IgD-negative memory B cell (primary cell): ENCODE measurements around the gene DYNLT5. TPM values are rescaled to one million over a fixed set of nuclear protein-coding genes. Genes with fewer than 3 reads are reported as not detected.
"Not testable (repeated sequence)": the region's sequence is repeated elsewhere in the genome, so short reads cannot be mapped to it uniquely, and the experiment has no call there.

Experiments
- H3K27ac Mint-ChIP-seq, 3 donors: one replicate each; pipeline ENCODE4 v1.8.0; 2020 to 2022; ENCODE audit warnings: mild to moderate bottlenecking in 3 of 3, mixed read lengths in 3 of 3, moderate library complexity in 1 of 3
- H3K27me3 Mint-ChIP-seq: one replicate; pipeline ENCODE4 v1.8.0; 2021; ENCODE audit warnings: mixed read lengths
- H3K36me3 Mint-ChIP-seq: one replicate; pipeline ENCODE4 v1.8.0; 2020; ENCODE audit warnings: mild to moderate bottlenecking, mixed read lengths
- H3K4me1 Mint-ChIP-seq, 3 donors: one replicate each; pipeline ENCODE4 v1.8.0; 2020 to 2022; ENCODE audit warnings: mixed read lengths in 3 of 3, mild to moderate bottlenecking in 1 of 3
- H3K4me3 Mint-ChIP-seq, 4 donors: one replicate each; pipeline ENCODE4 v1.8.0; 2020 to 2022; ENCODE audit warnings: mild to moderate bottlenecking in 4 of 4, mixed read lengths in 4 of 4, moderate library complexity in 3 of 4
- H3K9me3 Mint-ChIP-seq, 3 donors: one replicate each; pipeline ENCODE4 v1.8.0; 2020 to 2021; ENCODE audit warnings: mixed read lengths in 3 of 3, mild to moderate bottlenecking in 1 of 3
- polyA plus RNA-seq: library from polyadenylated mRNA; unstranded; fragments of 300-500 nt; fragmentation: Illumina TruSeq; gene quantifications from one replicate; pipeline ENCODE4 v1.2.3, GENCODE V29; 2021

The DYNLT5 gene, protein sequence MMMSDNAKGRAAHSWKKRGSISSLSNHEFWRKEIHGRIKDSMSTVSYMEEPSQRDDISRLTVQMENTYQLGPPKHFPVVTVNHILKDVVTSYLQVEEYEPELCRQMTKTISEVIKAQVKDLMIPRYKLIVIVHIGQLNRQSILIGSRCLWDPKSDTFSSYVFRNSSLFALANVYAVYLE
- not detected for polyA plus RNA-seq

GRCh38 chr1:66752000-66752592 is at the start of gene DYNLT5:
TSS of gene DYNLT5 (plus strand) at chr1:66752459. CDS start at chr1:66754659, 2,200 bp downstream.
- Mint-ChIP-seq H3K9me3 (no peaks in the 10 kb centered on the region), H3K27ac (no peak within 1 kb of the TSS), H3K4me1 (peaks cover 0 to 5% (median 0%) of the 10 kb centered on the region in 3 donors), H3K27me3 (peaks cover 25% of the 10 kb centered on the region), H3K4me3 (peak within 1 kb of the TSS in 2 of 4 donors; percentile 19 to 27), H3K36me3 (no peaks in the 10 kb centered on the region)

GRCh38 chr1:66704177-66704875 is 47.9 kb upstream of the DYNLT5 start:
- H3K9me3 Mint-ChIP-seq, result no peaks in the 10 kb centered on the region
- H3K27ac Mint-ChIP-seq, result no peak overlapping the region
- no peaks in the 10 kb centered on the region for H3K36me3 Mint-ChIP-seq
- no peak overlapping the region for H3K4me3 Mint-ChIP-seq
- H3K4me1 Mint-ChIP-seq, result no peaks in the 10 kb centered on the region
- H3K27me3 Mint-ChIP-seq, result peaks cover 3% of the 10 kb centered on the region

GRCh38 chr1:66705110-66705509 is 47.1 kb upstream of the DYNLT5 start:
- Mint-ChIP-seq H3K4me1 (no peaks in the 10 kb centered on the region), H3K27me3 (peaks cover 2% of the 10 kb centered on the region), H3K36me3 (no peaks in the 10 kb centered on the region), H3K9me3 (no peaks in the 10 kb centered on the region), H3K27ac (no peak overlapping the region), H3K4me3 (peak overlapping the region in 1 of 4 donors; percentile 11)

GRCh38 chr1:66711420-66711819 is 40.8 kb upstream of the DYNLT5 start:
- no peak overlapping the region for H3K27ac Mint-ChIP-seq
- H3K9me3 Mint-ChIP-seq, result no peaks in the 10 kb centered on the region
- H3K4me3 Mint-ChIP-seq, result no peak overlapping the region
- H3K36me3 Mint-ChIP-seq, result no peaks in the 10 kb centered on the region
- peaks cover 7% of the 10 kb centered on the region for H3K27me3 Mint-ChIP-seq
- H3K4me1 Mint-ChIP-seq, result no peaks in the 10 kb centered on the region

DNA sequence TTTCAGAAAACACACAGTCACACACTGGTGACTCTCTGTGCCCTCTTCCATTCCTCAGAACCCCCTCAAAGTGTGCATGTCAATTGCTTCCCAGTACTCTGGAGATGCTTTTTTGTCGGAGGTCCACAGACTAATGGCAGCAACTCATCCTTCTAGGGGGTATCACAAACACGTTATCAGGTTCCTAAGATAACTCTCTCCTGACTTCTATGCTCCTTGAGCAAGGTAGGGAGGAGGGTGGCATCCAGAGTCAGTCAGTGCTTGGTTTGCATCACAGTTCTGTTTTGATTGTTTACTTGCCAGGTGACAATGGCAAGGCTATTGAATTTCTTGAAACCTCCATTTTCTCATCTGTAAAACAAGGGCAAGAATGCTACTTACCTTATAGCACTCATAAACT is 39.4 kb upstream of the DYNLT5 start:
- Mint-ChIP-seq H3K27me3 (peaks cover 7% of the 10 kb centered on the region), H3K4me3 (no peak overlapping the region), H3K36me3 (no peaks in the 10 kb centered on the region), H3K4me1 (no peaks in the 10 kb centered on the region), H3K9me3 (no peaks in the 10 kb centered on the region), H3K27ac (no peak overlapping the region)

DNA sequence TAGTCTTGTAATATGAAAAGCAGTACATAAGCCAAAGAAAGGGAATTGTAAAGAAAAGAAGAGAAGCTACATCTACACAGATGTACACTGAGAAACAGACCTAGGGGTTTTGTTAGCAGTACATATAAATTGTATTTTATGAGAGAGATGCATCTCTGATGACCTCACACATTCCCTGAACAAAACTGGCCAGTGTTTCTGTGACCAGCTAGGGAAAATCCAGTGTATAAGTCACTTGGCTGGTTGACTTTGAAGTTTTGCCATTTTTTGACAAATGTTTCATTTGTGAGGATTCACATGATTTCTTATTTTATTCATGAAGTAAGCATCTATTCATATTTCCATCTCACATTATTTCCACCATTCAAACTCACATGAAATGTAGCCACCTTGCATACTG is 28.3 kb upstream of the DYNLT5 start:
- Mint-ChIP-seq H3K36me3 (peaks cover 2% of the 10 kb centered on the region), H3K4me3 (no peak overlapping the region), H3K27me3 (peaks cover 20% of the 10 kb centered on the region), H3K27ac (no peak overlapping the region), H3K9me3 (peaks cover 0 to 6% (median 0%) of the 10 kb centered on the region in 3 donors), H3K4me1 (peaks cover 0 to 3% (median 0%) of the 10 kb centered on the region in 3 donors)

DNA sequence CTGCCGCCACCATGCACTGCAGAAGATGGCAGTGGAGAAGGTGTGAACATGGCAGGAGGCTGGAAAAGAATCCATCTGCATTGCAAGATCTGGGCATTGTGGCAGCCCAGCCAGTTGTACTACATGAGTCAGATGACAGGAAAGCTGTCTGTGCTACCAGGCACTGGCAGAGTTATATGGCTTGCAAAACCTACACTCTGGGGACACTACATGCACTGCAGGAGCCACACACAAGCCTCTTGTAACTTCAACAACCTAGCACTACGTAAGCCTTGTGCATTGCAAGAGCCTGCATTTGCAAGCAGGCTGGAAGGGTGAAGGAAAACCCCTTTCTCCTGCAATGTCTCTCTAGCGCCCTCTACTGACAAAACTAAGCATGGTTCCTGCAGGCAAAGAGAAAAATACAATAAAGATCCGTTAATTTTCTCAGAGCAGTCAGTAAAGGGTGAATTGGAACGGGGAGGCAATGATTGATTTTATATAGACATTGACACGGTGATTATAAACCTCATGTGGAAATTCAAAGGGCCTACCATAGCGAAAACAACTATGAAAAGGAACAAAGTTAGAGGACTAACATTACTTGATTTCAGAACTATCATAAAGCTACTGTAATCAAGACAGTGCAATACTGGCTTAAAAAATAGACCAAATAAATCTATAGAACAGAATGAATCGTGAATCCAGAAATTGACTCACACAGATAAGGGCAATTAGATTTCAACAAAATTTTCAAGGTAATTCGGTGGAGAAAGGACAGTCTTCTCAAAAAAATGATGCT is 26.2 kb upstream of the DYNLT5 start:
- Mint-ChIP-seq H3K4me1 (peaks cover 0 to 6% (median 1%) of the 10 kb centered on the region in 3 donors), H3K9me3 (peaks cover 0 to 6% (median 0%) of the 10 kb centered on the region in 3 donors), H3K27me3 (peaks cover 22% of the 10 kb centered on the region), H3K27ac (no peak overlapping the region), H3K4me3 (no peak overlapping the region), H3K36me3 (peaks cover 4% of the 10 kb centered on the region)

GRCh38 chr1:66728021-66728420 is 24.2 kb upstream of the DYNLT5 start:
- H3K27ac Mint-ChIP-seq, result no peak overlapping the region
- H3K4me3 Mint-ChIP-seq, result no peak overlapping the region
- peaks cover 4% of the 10 kb centered on the region for H3K36me3 Mint-ChIP-seq

DNA sequence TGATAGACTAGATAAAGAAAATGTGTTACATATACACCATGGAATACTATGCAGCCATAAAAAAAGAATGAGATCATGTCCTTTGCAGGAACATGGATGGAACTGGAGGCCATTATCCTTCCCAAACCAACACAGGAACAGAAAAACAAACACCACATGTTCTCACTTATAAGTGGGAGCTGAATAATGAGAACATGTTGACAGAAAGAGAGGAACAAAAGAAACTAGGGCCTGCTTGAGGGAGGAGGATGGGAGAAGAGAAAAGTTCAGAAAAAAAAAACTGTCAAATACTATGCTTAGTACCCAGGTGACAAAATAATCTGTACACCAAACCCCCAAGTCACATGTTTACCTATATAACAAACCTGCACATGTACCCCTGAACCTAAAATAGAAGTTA is 23.5 kb upstream of the DYNLT5 start:
- not testable (repeated sequence) for H3K9me3 Mint-ChIP-seq, H3K4me3 Mint-ChIP-seq, H3K4me1 Mint-ChIP-seq, H3K27ac Mint-ChIP-seq, H3K36me3 Mint-ChIP-seq
- peaks cover 17% of the 10 kb centered on the region for H3K27me3 Mint-ChIP-seq

More at GRCh38 chr1:66728021-66728420, 24.2 kb upstream of the DYNLT5 start:
- H3K4me1 Mint-ChIP-seq, result peaks cover 1 to 6% (median 4%) of the 10 kb centered on the region in 3 donors
- H3K27me3 Mint-ChIP-seq, result peaks cover 18% of the 10 kb centered on the region
- H3K9me3 Mint-ChIP-seq, result peaks cover 0 to 6% (median 0%) of the 10 kb centered on the region in 3 donors

GRCh38 chr1:66729119-66729518 is 23.1 kb upstream of the DYNLT5 start:
- no peak overlapping the region for H3K4me3 Mint-ChIP-seq
- peaks cover 17% of the 10 kb centered on the region for H3K27me3 Mint-ChIP-seq
- peaks cover 1 to 8% (median 4%) of the 10 kb centered on the region in 3 donors for H3K4me1 Mint-ChIP-seq
- H3K9me3 Mint-ChIP-seq, result peaks cover 0 to 6% (median 0%) of the 10 kb centered on the region in 3 donors
- H3K36me3 Mint-ChIP-seq, result peaks cover 4% of the 10 kb centered on the region
- H3K27ac Mint-ChIP-seq, result no peak overlapping the region

GRCh38 chr1:66729523-66729922 is 22.7 kb upstream of the DYNLT5 start:
- Mint-ChIP-seq H3K27me3 (peaks cover 17% of the 10 kb centered on the region), H3K4me1 (peaks cover 1 to 8% (median 4%) of the 10 kb centered on the region in 3 donors), H3K36me3 (peaks cover 4% of the 10 kb centered on the region), H3K9me3 (peaks cover 0 to 6% (median 0%) of the 10 kb centered on the region in 3 donors), H3K27ac (no peak overlapping the region), H3K4me3 (no peak overlapping the region)

DNA sequence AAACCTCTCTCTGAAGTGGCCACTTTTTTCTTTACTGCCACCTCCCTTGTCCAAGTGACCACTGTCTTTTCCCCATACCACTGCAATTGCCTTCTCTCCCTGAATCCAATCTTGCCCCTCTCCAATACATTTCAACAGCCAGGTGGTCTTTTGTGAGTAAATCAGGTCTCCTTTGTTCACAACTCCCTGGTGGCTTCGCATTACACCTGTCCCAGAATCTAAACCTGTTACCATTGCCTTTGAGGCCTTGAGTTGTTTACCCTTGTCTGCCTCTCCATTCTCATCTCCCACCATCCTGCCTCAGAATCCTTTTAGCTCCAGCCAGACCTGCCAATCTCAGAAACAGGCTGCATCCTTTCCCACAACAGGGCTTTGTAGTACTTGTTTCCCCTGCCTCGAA is 21.8 kb upstream of the DYNLT5 start:
- H3K36me3 Mint-ChIP-seq, result peaks cover 4% of the 10 kb centered on the region
- no peak overlapping the region for H3K4me3 Mint-ChIP-seq
- no peak overlapping the region for H3K27ac Mint-ChIP-seq
- peaks cover 0 to 6% (median 0%) of the 10 kb centered on the region in 3 donors for H3K9me3 Mint-ChIP-seq
- peaks cover 1 to 8% (median 4%) of the 10 kb centered on the region in 3 donors for H3K4me1 Mint-ChIP-seq
- H3K27me3 Mint-ChIP-seq, result peaks cover 17% of the 10 kb centered on the region

GRCh38 chr1:66731170-66731865 is 20.9 kb upstream of the DYNLT5 start:
- Mint-ChIP-seq H3K9me3 (peaks cover 0 to 6% (median 0%) of the 10 kb centered on the region in 3 donors), H3K27me3 (peaks cover 12% of the 10 kb centered on the region), H3K4me3 (no peak overlapping the region), H3K36me3 (peaks cover 4% of the 10 kb centered on the region), H3K4me1 (peaks cover 1 to 8% (median 4%) of the 10 kb centered on the region in 3 donors), H3K27ac (no peak overlapping the region)

DNA sequence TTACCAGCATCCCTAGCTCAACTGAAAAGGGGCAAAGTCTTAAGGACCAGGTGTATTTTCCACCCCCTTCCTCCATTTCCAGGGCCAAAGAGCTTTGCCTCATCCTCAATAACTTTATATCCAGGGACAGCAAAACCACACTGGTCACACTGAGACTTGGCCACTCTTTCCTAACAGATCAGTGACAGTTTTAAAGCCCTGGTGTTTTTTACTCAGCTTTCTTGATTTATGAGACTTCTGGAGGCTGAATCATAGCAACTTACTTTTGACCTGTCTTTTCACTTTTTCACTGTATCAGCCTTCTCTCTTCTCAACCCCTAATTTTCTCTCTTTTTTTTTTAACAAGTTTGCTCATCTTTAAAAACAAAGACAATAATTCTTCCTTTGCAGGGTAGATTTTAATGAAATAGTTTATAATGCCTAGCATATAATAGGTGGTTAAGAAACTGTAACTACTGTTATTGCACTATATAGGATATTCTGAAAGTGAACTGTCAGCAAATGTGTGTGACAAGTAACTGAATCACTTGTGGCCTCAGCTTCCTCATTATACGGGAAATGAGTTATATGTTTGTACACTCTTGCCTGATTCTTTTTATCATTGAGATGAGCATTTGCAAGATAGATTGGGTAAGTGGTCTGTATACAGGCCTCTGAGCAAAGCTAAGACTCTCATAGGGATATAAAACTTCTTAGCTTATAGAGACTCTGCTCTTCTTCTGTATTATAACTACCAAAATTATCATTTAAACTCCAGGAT is 19.7 kb upstream of the DYNLT5 start:
- Mint-ChIP-seq H3K9me3 (peaks cover 0 to 6% (median 0%) of the 10 kb centered on the region in 3 donors), H3K4me3 (no peak overlapping the region), H3K27me3 (peaks cover 12% of the 10 kb centered on the region), H3K27ac (peak overlapping the region in 1 of 3 donors; percentile 14), H3K36me3 (peaks cover 3% of the 10 kb centered on the region), H3K4me1 (peaks cover 1 to 8% (median 4%) of the 10 kb centered on the region in 3 donors)
